Measurements from ENCODE around the gene ZNF768.

GRCh38 chr16:30561089-30561816 is 34.9 kb upstream of the ZNF768 start:
- TF ChIP-seq CTCF (IDR thresholded peaks at IDR 0.05) (no peak), ZFX (IDR thresholded peaks at IDR 0.05; ENCODE audit: borderline replicate concordance) (no peak)
